IMR-90 (cell line): ENCODE measurements around the gene CXXC4. TPM values are rescaled to one million over a fixed set of nuclear protein-coding genes. Genes with fewer than 3 reads are reported as not detected.

ENCODE experiments used
- ATAC-seq: fragments of 200-7000 bp; cut with Tn5 transposase; 2 replicates; pipeline ENCODE4 v1.9.1; 2020; ENCODE audit warnings: low read depth, mild to moderate bottlenecking, moderate library complexity
- BruUV-seq: library from RNA; stranded (reverse); fragments of 400-500 nt; replicated peaks from 2 replicates; lab custom pipeline; 2021; lab: Mats Ljungman, UMichigan
- CTCF ChIA-PET: fragments of 300-600 bp; formaldehyde crosslinking; extraction: SDS; loops from one replicate; lab custom pipeline; 2021; ENCODE audit warnings: antibody characterized with exemption; lab: Yijun Ruan, JAX
- POLR2A ChIA-PET: fragments of 300-600 bp; sonication (Branson Sonifier 250); formaldehyde crosslinking; loops from one replicate; lab custom pipeline; 2022; ENCODE audit warnings: antibody characterized with exemption; ENCODE audit not compliant: unreplicated experiment; lab: Charles Lee
- DNase-seq: peaks from one replicate; pipeline ENCODE4 v3.0.0; 2013
- H2AFZ ChIP-seq: replicated peaks from 2 replicates; pipeline ENCODE3; 2013; ENCODE audit warnings: low read length, mild to moderate bottlenecking; ENCODE audit not compliant: poor library complexity
- H2AK5ac ChIP-seq: 2 replicates; pipeline ENCODE4 v1.6.1; 2013; ENCODE audit warnings: low read depth, low read length, inconsistent platforms
- H2AK9ac ChIP-seq: replicated peaks from 2 replicates; pipeline ENCODE3; 2013; ENCODE audit warnings: mild to moderate bottlenecking, low read depth, low read length, moderate library complexity; ENCODE audit not compliant: poor library complexity
- H2BK120ac ChIP-seq: 2 replicates; pipeline ENCODE4 v1.6.1; 2013; ENCODE audit warnings: low read depth, low read length, inconsistent platforms
- H2BK15ac ChIP-seq: 3 replicates; pipeline ENCODE4 v1.6.1; 2013; ENCODE audit warnings: low read depth, low read length, inconsistent platforms
- H2BK20ac ChIP-seq: 2 replicates; pipeline ENCODE4 v1.6.1; 2013; ENCODE audit warnings: low read depth, mild to moderate bottlenecking, inconsistent platforms, low read length, moderate library complexity
- H2BK5ac ChIP-seq: 2 replicates; pipeline ENCODE4 v1.6.1; 2013; ENCODE audit warnings: mild to moderate bottlenecking, low read depth, low read length, inconsistent platforms; ENCODE audit not compliant: poor library complexity, severe bottlenecking
- H3K14ac ChIP-seq: replicated peaks from 2 replicates; pipeline ENCODE4 v1.6.1; 2013; ENCODE audit warnings: low read depth, low read length, inconsistent platforms
- H3K18ac ChIP-seq: 2 replicates; pipeline ENCODE4 v1.6.1; 2013; ENCODE audit warnings: low read depth, low read length, control low read depth
- H3K23ac ChIP-seq: 2 replicates; pipeline ENCODE4 v1.6.1; 2013; ENCODE audit warnings: low read depth, low read length, inconsistent platforms
- H3K27ac ChIP-seq: 2 replicates; pipeline ENCODE4 v1.5.1; 2013; ENCODE audit warnings: mild to moderate bottlenecking, control low read depth, low read length; ENCODE audit not compliant: insufficient read depth
- H3K27me3 ChIP-seq: 2 replicates; pipeline ENCODE4 v1.6.1; 2013; ENCODE audit warnings: low read length; ENCODE audit not compliant: control insufficient read depth, insufficient read depth
- H3K36me3 ChIP-seq: 2 replicates; pipeline ENCODE4 v1.6.1; 2013; ENCODE audit warnings: low read length, mixed read lengths; ENCODE audit not compliant: control insufficient read depth, insufficient read depth
- H3K4ac ChIP-seq: 2 replicates; pipeline ENCODE4 v1.6.1; 2013; ENCODE audit warnings: low read depth, low read length, inconsistent platforms
- H3K4me1 ChIP-seq: 2 replicates; pipeline ENCODE4 v1.6.1; 2013; ENCODE audit warnings: low read length, mixed read lengths; ENCODE audit not compliant: control insufficient read depth, insufficient read depth
- H3K4me2 ChIP-seq: 2 replicates; pipeline ENCODE4 v1.6.1; 2013; ENCODE audit warnings: low read depth, mild to moderate bottlenecking, control low read depth, low read length, moderate library complexity
- H3K4me3 ChIP-seq: 2 replicates; pipeline ENCODE4 v1.5.1; 2013; ENCODE audit warnings: low read depth, mild to moderate bottlenecking, control low read depth, low read length, moderate library complexity; ENCODE audit not compliant: insufficient read depth
- H3K56ac ChIP-seq: 2 replicates; pipeline ENCODE4 v1.6.1; 2013; ENCODE audit warnings: low read length, inconsistent platforms; ENCODE audit not compliant: insufficient read depth; ENCODE audit errors: extremely low read depth
- H3K79me1 ChIP-seq, 2 experiments: 2 replicates each; pipeline ENCODE4 v1.6.1; 2013; ENCODE audit warnings: low read length in 2 of 2, inconsistent platforms in 1 of 2, low read depth in 1 of 2
- H3K9ac ChIP-seq: 2 replicates; pipeline ENCODE4 v1.6.1; 2013; ENCODE audit warnings: low read depth, low read length, control low read depth
- H3K9me1 ChIP-seq: 2 replicates; pipeline ENCODE4 v1.6.1; 2013; ENCODE audit warnings: low read length, inconsistent platforms; ENCODE audit not compliant: insufficient read depth
- H3K9me3 ChIP-seq: 2 replicates; pipeline ENCODE4 v1.6.1; 2013; ENCODE audit warnings: low read length; ENCODE audit not compliant: control insufficient read depth, insufficient read depth
- H4K20me1 ChIP-seq: 2 replicates; pipeline ENCODE4 v1.6.1; 2013; ENCODE audit warnings: low read length, inconsistent platforms; ENCODE audit not compliant: insufficient read depth
- H4K5ac ChIP-seq: 2 replicates; pipeline ENCODE4 v1.6.1; 2013; ENCODE audit warnings: mild to moderate bottlenecking, low read depth, low read length, control low read depth
- H4K8ac ChIP-seq, 2 experiments: 2 replicates each; pipeline ENCODE4 v1.6.1; 2013; ENCODE audit warnings: low read depth in 2 of 2, low read length in 2 of 2, control low read depth in 1 of 2, inconsistent platforms in 1 of 2
- H4K91ac ChIP-seq: 2 replicates; pipeline ENCODE4 v1.6.1; 2013; ENCODE audit warnings: low read depth, low read length, inconsistent platforms; ENCODE audit not compliant: insufficient read depth
- BHLHE40 ChIP-seq: fragments of 150-350 bp; IDR thresholded peaks from 2 replicates; pipeline ENCODE4 v1.6.1; 2016; ENCODE audit warnings: mild to moderate bottlenecking, low read depth, low read length
- CEBPB ChIP-seq: IDR thresholded peaks from 2 replicates; pipeline ENCODE4 v1.6.1; 2012; ENCODE audit warnings: low read depth, low read length, improper control_type of control experiment
- CHD1 ChIP-seq: IDR thresholded peaks from 2 replicates; pipeline ENCODE4 v1.6.1; 2012; ENCODE audit warnings: low read depth, low read length, improper control_type of control experiment
- ELK1 ChIP-seq: fragments of 150-350 bp; IDR thresholded peaks from 2 replicates; pipeline ENCODE4 v1.6.1; 2016; ENCODE audit warnings: low read depth, mild to moderate bottlenecking, low read length, moderate library complexity, borderline replicate concordance
- FOS ChIP-seq: fragments of 150-350 bp; IDR thresholded peaks from 2 replicates; pipeline ENCODE4 v1.6.1; 2016; ENCODE audit warnings: low read depth, low read length
- MAFK ChIP-seq: IDR thresholded peaks from 2 replicates; pipeline ENCODE4 v1.6.1; 2012; ENCODE audit warnings: low read depth, low read length, improper control_type of control experiment
- MAZ ChIP-seq: IDR thresholded peaks from 2 replicates; pipeline ENCODE4 v1.6.1; 2012; ENCODE audit warnings: low read depth, mild to moderate bottlenecking, low read length, improper control_type of control experiment, moderate library complexity, borderline replicate concordance
- MXI1 ChIP-seq: IDR thresholded peaks from 2 replicates; pipeline ENCODE4 v1.6.1; 2012; ENCODE audit warnings: low read depth, mild to moderate bottlenecking, low read length, moderate library complexity, borderline replicate concordance
- NFE2L2 ChIP-seq: fragments of 150-350 bp; IDR thresholded peaks from 2 replicates; pipeline ENCODE4 v1.6.1; 2016; ENCODE audit warnings: low read depth, mild to moderate bottlenecking, low read length
- POLR2A ChIP-seq: IDR thresholded peaks from 2 replicates; pipeline ENCODE4 v1.6.1; 2012; ENCODE audit warnings: mild to moderate bottlenecking, low read depth, low read length
- RAD21 ChIP-seq: IDR thresholded peaks from 2 replicates; pipeline ENCODE4 v1.6.1; 2012; ENCODE audit warnings: low read length, improper control_type of control experiment
- RCOR1 ChIP-seq: IDR thresholded peaks from 2 replicates; pipeline ENCODE4 v1.6.1; 2012; ENCODE audit warnings: mild to moderate bottlenecking, low read length, improper control_type of control experiment; ENCODE audit not compliant: insufficient replicate concordance
- RFX5 ChIP-seq: IDR thresholded peaks from 2 replicates; pipeline ENCODE4 v1.8.0; 2012; ENCODE audit warnings: low read depth, mild to moderate bottlenecking, low read length, moderate library complexity
- SMC3 ChIP-seq: fragments of 150-350 bp; IDR thresholded peaks from 2 replicates; pipeline ENCODE4 v1.6.1; 2016; ENCODE audit warnings: low read depth, mild to moderate bottlenecking, antibody characterized with exemption, low read length, moderate library complexity
- USF2 ChIP-seq: fragments of 150-350 bp; IDR thresholded peaks from 2 replicates; pipeline ENCODE4 v1.6.1; 2017; ENCODE audit warnings: mild to moderate bottlenecking, antibody characterized with exemption, low read length, low read depth
- WGBS, 2 experiments: methylation state at CpG; one replicate each; pipeline versions ENCODE4 v1.1.5 to v1.1.7; 2013; ENCODE audit warnings: missing lambda C conversion rate in 2 of 2; ENCODE audit not compliant: insufficient read length in 1 of 2; ENCODE audit errors: extremely low coverage in 2 of 2; 5-methylcytosine and 5-hydroxymethylcytosine counted together
- dilution Hi-C: fragments of 300-500 bp; cut with HindIII; formaldehyde crosslinking; loops from one replicate; pipeline ENCODE4 v1.14.3; 2018; ENCODE audit warnings: low sequenced_read_pairs; ENCODE audit not compliant: unreplicated experiment
- in situ Hi-C: fragments of 300-500 bp; cut with MboI; formaldehyde crosslinking; loops from 3 replicates; pipeline ENCODE4 v1.14.3; 2019; ENCODE audit warnings: low sequenced_read_pairs, inconsistent platforms, mixed read lengths
- intact Hi-C: fragments of 100-400 bp; cut with micrococcal nuclease; formaldehyde crosslinking; loops from 2 replicates; pipeline ENCODE4 v1.10.0; 2022
- polyA plus RNA-seq, 3 experiments: library from polyadenylated mRNA; depleted of rRNA; stranded (reverse); fragments of >200 nt; gene quantifications; 2 replicates each; pipeline ENCODE4 v1.2.3, GENCODE V29; 2012; ENCODE audit warnings: low replicate concordance in 1 of 3
- total RNA-seq: library from RNA; depleted of rRNA; stranded (reverse); fragments of >200 nt; gene quantifications from 2 replicates; pipeline ENCODE4 v1.2.3, GENCODE V29; 2012
- TF ChIP-seq, protein P1 (sequence below): conservative IDR thresholded peaks from 2 replicates; pipeline ENCODE4 v1.5.1; 2012; ENCODE audit warnings: mild to moderate bottlenecking, low read depth, low read length, improper control_type of control experiment

The CXXC4 gene
- total and polyA plus RNA-seq, 2 of the 4 experiments (the other 2 are of a cell fraction) = not detected

DNA sequence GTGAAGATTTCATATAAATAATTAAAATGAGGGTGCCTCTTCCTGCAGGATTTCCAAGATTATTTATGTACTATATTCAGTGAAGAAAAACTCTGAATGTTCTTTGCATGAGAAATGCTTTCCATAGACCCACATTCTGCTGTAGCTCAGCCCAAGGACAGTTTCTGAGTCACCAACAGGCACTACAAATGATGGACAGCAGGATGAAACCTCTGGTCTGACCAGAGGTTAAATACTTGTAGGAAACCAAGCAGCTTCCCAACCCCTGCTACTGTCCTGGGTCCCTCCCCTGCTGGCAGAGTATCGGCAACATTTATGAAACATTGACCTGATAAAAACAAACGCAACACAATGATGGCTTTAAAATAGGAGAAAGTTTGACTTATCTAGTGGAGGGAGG is 73.1 kb downstream of the CXXC4 start:
- H2BK120ac ChIP-seq = no peak overlapping the region
- H4K91ac ChIP-seq = no peak overlapping the region
- intact Hi-C loops = no loop called here
- ChIA-PET POLR2A (no interaction called here), CTCF (no interaction called here)
- no peaks in the 10 kb centered on the region for H3K79me1 ChIP-seq
- no CpG with 5 or more reads among the region's 2 CpGs for whole genome bisulfite sequencing, 2 experiments
- no peaks in the 10 kb centered on the region for H3K36me3 ChIP-seq
- no peak overlapping the region for H3K56ac ChIP-seq
- H3K4ac ChIP-seq = no peak overlapping the region
- DNase-seq (no peak), ATAC-seq (no peak)
- H3K9ac ChIP-seq = no peak overlapping the region
- H4K20me1 ChIP-seq = no peaks in the 10 kb centered on the region
- H3K27ac ChIP-seq = no peak overlapping the region
- in situ Hi-C loops = no loop called here
- no peak overlapping the region for H3K14ac ChIP-seq
- no peak overlapping the region for H2BK20ac ChIP-seq
- no peak overlapping the region for H3K23ac ChIP-seq
- no peak overlapping the region for H2AK9ac ChIP-seq
- dilution Hi-C loops = no loop called here
- no peak overlapping the region for H2BK5ac ChIP-seq
- H4K8ac ChIP-seq = no peak overlapping the region
- H2AK5ac ChIP-seq = no peak overlapping the region
- no peak overlapping the region for H3K18ac ChIP-seq
- BruUV-seq = no TSS peak
- H3K27me3 ChIP-seq = no peaks in the 10 kb centered on the region
- H2BK15ac ChIP-seq = no peak overlapping the region
- H2AFZ ChIP-seq = no peak overlapping the region
- no peaks in the 10 kb centered on the region; the same call in 1 of the 2 replicates for H3K9me3 ChIP-seq
- H3K4me2 ChIP-seq = no peak overlapping the region
- TF ChIP-seq RCOR1 (no peak), ELK1 (no peak), SMC3 (no peak), RAD21 (no peak), FOS (no peak), MAFK (no peak), USF2 (no peak), BHLHE40 (no peak), MAZ (no peak), MXI1 (no peak), NFE2L2 (no peak), CHD1 (no peak), POLR2A (no peak), CEBPB (no peak), RFX5 (no peak)
- TF ChIP-seq, protein P1, sequence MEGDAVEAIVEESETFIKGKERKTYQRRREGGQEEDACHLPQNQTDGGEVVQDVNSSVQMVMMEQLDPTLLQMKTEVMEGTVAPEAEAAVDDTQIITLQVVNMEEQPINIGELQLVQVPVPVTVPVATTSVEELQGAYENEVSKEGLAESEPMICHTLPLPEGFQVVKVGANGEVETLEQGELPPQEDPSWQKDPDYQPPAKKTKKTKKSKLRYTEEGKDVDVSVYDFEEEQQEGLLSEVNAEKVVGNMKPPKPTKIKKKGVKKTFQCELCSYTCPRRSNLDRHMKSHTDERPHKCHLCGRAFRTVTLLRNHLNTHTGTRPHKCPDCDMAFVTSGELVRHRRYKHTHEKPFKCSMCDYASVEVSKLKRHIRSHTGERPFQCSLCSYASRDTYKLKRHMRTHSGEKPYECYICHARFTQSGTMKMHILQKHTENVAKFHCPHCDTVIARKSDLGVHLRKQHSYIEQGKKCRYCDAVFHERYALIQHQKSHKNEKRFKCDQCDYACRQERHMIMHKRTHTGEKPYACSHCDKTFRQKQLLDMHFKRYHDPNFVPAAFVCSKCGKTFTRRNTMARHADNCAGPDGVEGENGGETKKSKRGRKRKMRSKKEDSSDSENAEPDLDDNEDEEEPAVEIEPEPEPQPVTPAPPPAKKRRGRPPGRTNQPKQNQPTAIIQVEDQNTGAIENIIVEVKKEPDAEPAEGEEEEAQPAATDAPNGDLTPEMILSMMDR = no peak
- H3K4me1 ChIP-seq = no peaks in the 10 kb centered on the region
- H4K5ac ChIP-seq = no peak overlapping the region
- no peaks in the 10 kb centered on the region for H3K9me1 ChIP-seq
- no peak overlapping the region for H3K4me3 ChIP-seq
